ENCODE data around the gene DPPA5. TPM values are rescaled to one million over a fixed set of nuclear protein-coding genes. Genes with fewer than 3 reads are reported as not detected.

The DPPA5 gene
- total RNA-seq, 1 experiment from 2014 or later = 1.2 TPM

GRCh38 chr6:73363537-73363875 is 9.4 kb upstream of the DPPA5 start:
- H3K4me1 ChIP-seq (ENCODE audit: insufficient read depth, low read length) = no peaks in the 10 kb centered on the region
- peaks cover 0 to 3% of the 10 kb centered on the region in 2 experiments; a peak in 2 of 5 replicates for H3K9me3 Mint-ChIP-seq
- H2BK20ac ChIP-seq (ENCODE audit: low read depth, low read length, poor library complexity, severe bottlenecking) = no peak overlapping the region
- H3K4me1 Mint-ChIP-seq = peaks cover 7% of the 10 kb centered on the region in 2 experiments
- no peak overlapping the region for H2AK5ac ChIP-seq (ENCODE audit: insufficient read length, low read length)
- no peak overlapping the region for H3K27ac ChIP-seq (ENCODE audit: insufficient read length, low read depth, low read length)
- peaks cover 0 to 2% (median 0%) of the 10 kb centered on the region in 3 experiments; a peak in 1 of 7 replicates for H3K36me3 Mint-ChIP-seq (ENCODE audit: insufficient read depth in 1 of 3, low read depth in 3 of 3)
- no peaks in the 10 kb centered on the region for H3K79me1 ChIP-seq (ENCODE audit: insufficient read depth, low read depth, low read length, poor library complexity, severe bottlenecking)
- no peaks in the 10 kb centered on the region for H3K27me3 ChIP-seq (ENCODE audit: insufficient read depth, low read length)
- H2BK120ac ChIP-seq (ENCODE audit: low read depth, low read length, poor library complexity, severe bottlenecking) = no peak overlapping the region
- H2BK15ac ChIP-seq (ENCODE audit: low read depth, low read length) = no peak overlapping the region
- no peak overlapping the region for H3K9ac ChIP-seq (ENCODE audit: extremely low read depth, insufficient read length, low read length)
- no peak overlapping the region for H3T11ph ChIP-seq (ENCODE audit: low read length)
- H3K56ac ChIP-seq (ENCODE audit: insufficient read length, low read depth, low read length) = no peak overlapping the region
- H3K79me2 ChIP-seq (ENCODE audit: insufficient read depth, low read length) = no peaks in the 10 kb centered on the region
- H3K9me3 ChIP-seq (ENCODE audit: control insufficient read depth, low read depth, low read length) = no peaks in the 10 kb centered on the region
- no peaks in the 10 kb centered on the region for H3K27me3 Mint-ChIP-seq (ENCODE audit: low read depth)
- no peak overlapping the region for H3K14ac ChIP-seq (ENCODE audit: insufficient read depth, low read length)
- H3K23ac ChIP-seq (ENCODE audit: insufficient read length, low read depth, low read length) = no peak overlapping the region
- H3K4ac ChIP-seq (ENCODE audit: low read depth, low read length) = no peak overlapping the region
- no peak overlapping the region for H4K8ac ChIP-seq (replicated peaks; ENCODE audit: insufficient read length, low read depth, low read length)
- no peak overlapping the region; a peak in 1 of 7 replicates for H3K27ac Mint-ChIP-seq
- no peak overlapping the region for H4K5ac ChIP-seq (ENCODE audit: insufficient read length, low read depth, low read length)
- H3K18ac ChIP-seq (ENCODE audit: insufficient read length, low read depth, low read length) = no peak overlapping the region
- WGBS (ENCODE audit: extremely low coverage, insufficient read length, low lambda C conversion rate) = no CpG with 5 or more reads among the region's 23 CpGs
- H2BK12ac ChIP-seq (ENCODE audit: insufficient read length, low read depth, low read length) = no peak overlapping the region
- H2BK5ac ChIP-seq (ENCODE audit: insufficient read length, low read length) = no peak overlapping the region
- H2AFZ ChIP-seq (ENCODE audit: low read length) = no peak overlapping the region
- H3K23me2 ChIP-seq (ENCODE audit: insufficient read length, low read depth, low read length, poor library complexity, severe bottlenecking) = no peaks in the 10 kb centered on the region
- TF ChIP-seq CTCF (conservative IDR thresholded peaks at IDR 0.05) = no peak
- no peaks in the 10 kb centered on the region for H4K20me1 ChIP-seq (ENCODE audit: control insufficient read depth, insufficient read depth, insufficient read length)
- H4K91ac ChIP-seq (ENCODE audit: insufficient read length, low read depth, low read length) = no peak overlapping the region
- no peak overlapping the region for H3K4me2 ChIP-seq (ENCODE audit: insufficient read depth, insufficient read length, low read length)
- no peak overlapping the region for H3K4me3 Mint-ChIP-seq
- DNase-seq = no peak
